Bronchial epithelial cell (primary cell): ENCODE results near the gene HNRNPH2. TPM values are rescaled to one million over a fixed set of nuclear protein-coding genes. Genes with fewer than 3 reads are reported as not detected.
A peak's percentile ranks its signal among the peaks of the same experiment; 100 is the strongest.

ENCODE experiments used
- DNase-seq: peaks from one replicate; pipeline ENCODE4 v3.0.0-alpha.2; 2010; ENCODE audit warnings: low read depth
- FAIRE-seq: peaks from 2 replicates; lab custom pipeline; 2011; peaks lifted over from hg19 to GRCh38; lab: Jason Lieb, UNC
- H3K27me3 ChIP-seq: 2 replicates; pipeline ENCODE4 v1.5.1; 2011; ENCODE audit warnings: low read length; ENCODE audit not compliant: control insufficient read depth, insufficient read depth
- H3K36me3 ChIP-seq: 2 replicates; pipeline ENCODE4 v1.5.1; 2011; ENCODE audit warnings: low read length; ENCODE audit not compliant: control insufficient read depth, insufficient read depth
- H3K4me3 ChIP-seq: 2 replicates; pipeline ENCODE4 v1.5.1; 2011; ENCODE audit warnings: mild to moderate bottlenecking, low read depth, low read length, control low read depth
- CTCF ChIP-seq: IDR thresholded peaks from 2 replicates; pipeline ENCODE4 v1.5.1; 2011; ENCODE audit warnings: mild to moderate bottlenecking, moderate library complexity, low read length, control low read depth, inconsistent platforms; ENCODE audit not compliant: insufficient read depth, severe bottlenecking
- total RNA-seq: library from RNA; depleted of rRNA; stranded (reverse); fragments of >200 nt; gene quantifications from 2 replicates; pipeline ENCODE4 v1.2.1, GENCODE V29; 2014

HNRNPH2 gene
- total RNA-seq, 1 donor from 2014 or later, result 104 TPM

GRCh38 chrX:101442085-101442484, 34.1 kb downstream of the HNRNPH2 start:
- no peak for FAIRE-seq

GRCh38 chrX:101449279-101449678, 41.3 kb downstream of the HNRNPH2 start:
- Histone ChIP-seq H3K4me3 (no peak overlapping the region), H3K27me3 (no peaks in the 10 kb centered on the region), H3K36me3 (no peaks in the 10 kb centered on the region)
- no peak for TF ChIP-seq CTCF
- DNase-seq (no peak), FAIRE-seq (no peak)

More at GRCh38 chrX:101442085-101442484, 34.1 kb downstream of the HNRNPH2 start:
- Histone ChIP-seq H3K4me3 (no peak overlapping the region), H3K36me3 (no peaks in the 10 kb centered on the region), H3K27me3 (no peaks in the 10 kb centered on the region)
- no peak for TF ChIP-seq CTCF
- DNase-seq, result no peak

- DNase-seq (no peak), FAIRE-seq (no peak)
- H3K4me3 ChIP-seq, result no peak overlapping the region
- H3K36me3 ChIP-seq, result no peaks in the 10 kb centered on the region
- H3K27me3 ChIP-seq, result no peaks in the 10 kb centered on the region
- no peak for TF ChIP-seq CTCF
Measured at GRCh38 chrX:101450085-101450484, 42.1 kb downstream of the HNRNPH2 start.

DNA sequence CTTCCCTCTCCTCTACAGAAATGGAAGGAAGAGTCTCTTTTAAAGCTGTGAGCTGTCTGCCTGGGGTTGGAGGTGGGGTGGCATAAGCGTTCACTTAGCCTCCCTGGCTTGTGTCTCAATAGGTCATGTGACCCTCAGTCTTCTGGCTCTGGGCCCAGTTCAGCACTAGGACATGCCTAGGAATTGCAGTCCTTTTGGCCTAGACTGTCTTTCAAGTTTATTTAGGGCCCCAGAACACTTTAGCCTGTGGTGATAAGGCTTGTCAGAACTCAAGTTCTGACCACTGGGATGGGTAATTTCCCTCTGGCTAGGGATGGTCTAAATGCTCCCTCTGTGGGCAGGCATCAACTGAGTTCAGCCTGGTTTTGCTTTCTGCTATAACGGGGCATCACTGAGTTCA, 42.9 kb downstream of the HNRNPH2 start:
- TF ChIP-seq CTCF, result no peak
- no peak for FAIRE-seq

DNA sequence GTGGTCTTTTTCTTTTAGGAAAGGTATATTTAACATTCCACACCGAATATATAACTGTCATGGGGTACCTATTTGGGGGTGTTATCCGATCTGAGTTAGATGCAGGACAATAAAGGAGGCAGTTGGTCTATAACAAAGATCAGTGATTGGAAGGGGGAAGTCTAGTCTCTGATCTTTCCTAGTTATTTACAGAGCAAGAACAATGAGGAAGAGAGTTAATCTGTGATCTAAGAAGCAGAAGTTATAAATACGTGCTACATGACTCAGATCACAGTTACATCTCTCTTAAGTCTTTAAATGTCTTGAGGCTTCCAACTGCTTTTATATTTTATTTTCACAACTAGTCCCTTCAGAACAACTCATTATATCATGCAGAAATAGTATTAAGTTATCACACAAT, 44.0 kb downstream of the HNRNPH2 start:
- no peak for DNase-seq
- H3K36me3 ChIP-seq, result no peaks in the 10 kb centered on the region
- FAIRE-seq, result no peak
- H3K27me3 ChIP-seq, result no peaks in the 10 kb centered on the region
- TF ChIP-seq CTCF, result no peak
- no peak overlapping the region for H3K4me3 ChIP-seq

More for the DNA sequence above, 42.9 kb downstream of the HNRNPH2 start:
- no peak for DNase-seq
- Histone ChIP-seq H3K27me3 (no peaks in the 10 kb centered on the region), H3K36me3 (no peaks in the 10 kb centered on the region), H3K4me3 (no peak overlapping the region)

GRCh38 chrX:101460669-101461068, 52.6 kb downstream of the HNRNPH2 start:
- FAIRE-seq (no peak), DNase-seq (peak; percentile 5)
- no peaks in the 10 kb centered on the region for H3K27me3 ChIP-seq
- no peak overlapping the region for H3K4me3 ChIP-seq
- no peak for TF ChIP-seq CTCF
- no peaks in the 10 kb centered on the region for H3K36me3 ChIP-seq
